ENCODE data around the gene PRPF6. TPM values are rescaled to one million over a fixed set of nuclear protein-coding genes. Genes with fewer than 3 reads are reported as not detected.

The PRPF6 gene
- total and polyA plus RNA-seq, 2 of the 13 experiments (the other 11 are each of a cell fraction or from before 2014, with no cell fraction given): 63.7 to 101 TPM

- TF ChIP-seq CERS6 (CRISPR knock-in tag; IDR thresholded peaks at IDR 0.05) (no peak), CC2D1A (CRISPR knock-in tag; IDR thresholded peaks at IDR 0.05) (no peak), MXD1 (CRISPR knock-in tag; IDR thresholded peaks at IDR 0.05) (peak; percentile 52), ZNF644 (CRISPR knock-in tag; IDR thresholded peaks at IDR 0.05; ENCODE audit: low read depth) (no peak), CEBPZ (IDR thresholded peaks at IDR 0.05; ENCODE audit: low read length) (no peak), MBNL3 (CRISPR knock-in tag; conservative IDR thresholded peaks at IDR 0.05) (no peak), ZNF256 (CRISPR knock-in tag; conservative IDR thresholded peaks at IDR 0.05) (0 out of 2 replicates have a peak, but pooled peaks have one; percentile 69), ZNF703 (CRISPR knock-in tag; IDR thresholded peaks at IDR 0.05; ENCODE audit: borderline replicate concordance) (no peak), HBP1 (CRISPR knock-in tag; IDR thresholded peaks at IDR 0.05; ENCODE audit: low read depth) (no peak), PLRG1 (conservative IDR thresholded peaks at IDR 0.05) (no peak), CENPT (CRISPR knock-in tag; IDR thresholded peaks at IDR 0.05; ENCODE audit: low read depth) (0 out of 2 replicates have a peak, but pooled peaks have one; percentile 27), ZNF619 (CRISPR knock-in tag; IDR thresholded peaks at IDR 0.05) (no peak), SIN3A (IDR thresholded peaks at IDR 0.05; ENCODE audit: borderline replicate concordance, low read depth, low read length) (peak; percentile 24; the same call in 1 of the 2 replicates), PREB (CRISPR knock-in tag; IDR thresholded peaks at IDR 0.05) (0 out of 2 replicates have a peak, but pooled peaks have one; percentile 65), ZNF777 (CRISPR knock-in tag; IDR thresholded peaks at IDR 0.05) (no peak; the same call in 1 of the 2 replicates), NFYB (CRISPR knock-in tag; IDR thresholded peaks at IDR 0.05) (peak; percentile 6; the same call in 1 of the 2 replicates), GTF2F1 (IDR thresholded peaks at IDR 0.05; ENCODE audit: low read length) (no peak), ZNF17 (CRISPR knock-in tag; IDR thresholded peaks at IDR 0.05) (no peak), ZNF816 (CRISPR knock-in tag; IDR thresholded peaks at IDR 0.05; ENCODE audit: borderline replicate concordance) (no peak), ZNF75D (CRISPR knock-in tag; IDR thresholded peaks at IDR 0.05; ENCODE audit: borderline replicate concordance) (no peak), KLF16 (CRISPR knock-in tag; IDR thresholded peaks at IDR 0.05) (no peak; a peak in 1 of 4 replicates), NCOA2 (CRISPR knock-in tag; IDR thresholded peaks at IDR 0.05) (peak; percentile 29; the same call in 1 of the 2 replicates)
Measured at GRCh38 chr20:64040231-64041039, 59.5 kb downstream of the PRPF6 start (continued).

Data from HepG2 (cell line).